VCaP (cell line): ENCODE results near the gene TUBGCP3.

Experiments used
- H3K27ac ChIP-seq: fragments of 450-650 bp; 2 replicates; pipeline ENCODE4 v1.5.1; 2017
- CTCF ChIP-seq: fragments of 450-650 bp; conservative IDR thresholded peaks from 2 replicates; pipeline ENCODE4 v1.5.1; 2017; ENCODE audit warnings: mild to moderate bottlenecking, moderate library complexity

Gene TUBGCP3

GRCh38 chr13:112622375-112622774 is 34.4 kb upstream of the TUBGCP3 start:
- TF ChIP-seq CTCF: no peak
- no peak overlapping the region for H3K27ac ChIP-seq

GRCh38 chr13:112619730-112620631 is 32.0 kb upstream of the TUBGCP3 start:
- TF ChIP-seq CTCF: no peak
- no peak overlapping the region for H3K27ac ChIP-seq

- TF ChIP-seq CTCF: no peak
- H3K27ac ChIP-seq: no peak overlapping the region
These were observed 30.5 kb upstream of the TUBGCP3 start for GRCh38 chr13:112618501-112618900.

- TF ChIP-seq CTCF: no peak
- H3K27ac ChIP-seq: no peak overlapping the region
These were observed 29.9 kb upstream of the TUBGCP3 start for GRCh38 chr13:112617754-112618375.

GRCh38 chr13:112616586-112617362 is 28.8 kb upstream of the TUBGCP3 start:
- peak; percentile 21; the same call in 1 of the 2 replicates for TF ChIP-seq CTCF
- no peak overlapping the region for H3K27ac ChIP-seq

GRCh38 chr13:112615391-112615790 is 27.4 kb upstream of the TUBGCP3 start:
- H3K27ac ChIP-seq: no peak overlapping the region
- TF ChIP-seq CTCF: no peak

GRCh38 chr13:112614835-112615234 is 26.9 kb upstream of the TUBGCP3 start:
- no peak for TF ChIP-seq CTCF

More at GRCh38 chr13:112614835-112615234, 26.9 kb upstream of the TUBGCP3 start:
- H3K27ac ChIP-seq: no peak overlapping the region
